GM19468 (cell line): ENCODE measurements around the gene SEL1L3.
"Not testable (repeated sequence)": the region's sequence is repeated elsewhere in the genome, so short reads cannot be mapped to it uniquely, and the experiment has no call there.

Source experiments
- ATAC-seq: cut with Tn5 transposase; IDR thresholded peaks from one replicate; pipeline ENCODE4 v1.9.1; 2021; ENCODE audit warnings: mild to moderate bottlenecking, moderate library complexity, moderate number of reproducible peaks; ENCODE audit not compliant: unreplicated experiment; ENCODE audit errors: extremely low read depth

Gene SEL1L3

GRCh38 chr4:25862411-25863346 is at the start of gene SEL1L3:
Gene SEL1L3, minus strand, starts transcription at chr4:25862988. Its CDS starts 152 bp downstream, at chr4:25862836.
- ATAC-seq, result peak; percentile 24

- ATAC-seq, result no peak
These were observed 48.6 kb upstream of the SEL1L3 start for GRCh38 chr4:25911356-25911755.

- no peak for ATAC-seq
These were observed 45.7 kb upstream of the SEL1L3 start for GRCh38 chr4:25908491-25908901.

- not testable (repeated sequence) for ATAC-seq
These were observed 43.3 kb upstream of the SEL1L3 start for GRCh38 chr4:25906113-25906512.

- no peak for ATAC-seq
These were observed 42.6 kb upstream of the SEL1L3 start for GRCh38 chr4:25905371-25905770.

- no peak for ATAC-seq
These were observed 41.9 kb upstream of the SEL1L3 start for GRCh38 chr4:25904748-25905082.

GRCh38 chr4:25903900-25904747 is 41.3 kb upstream of the SEL1L3 start:
- ATAC-seq, result peak; percentile 42

GRCh38 chr4:25901030-25901430 is 38.2 kb upstream of the SEL1L3 start:
- ATAC-seq, result no peak

GRCh38 chr4:25900310-25900709 is 37.5 kb upstream of the SEL1L3 start:
- ATAC-seq, result no peak

- ATAC-seq, result no peak
These were observed 34.2 kb upstream of the SEL1L3 start for GRCh38 chr4:25896776-25897539.

GRCh38 chr4:25892796-25893195 is 30.0 kb upstream of the SEL1L3 start:
- ATAC-seq, result no peak

- ATAC-seq, result no peak
These were observed 28.0 kb upstream of the SEL1L3 start for GRCh38 chr4:25890571-25891485.

GRCh38 chr4:25889589-25890503 is 27.1 kb upstream of the SEL1L3 start:
- no peak for ATAC-seq

- no peak for ATAC-seq
These were observed 26.0 kb upstream of the SEL1L3 start for GRCh38 chr4:25888781-25889180.

GRCh38 chr4:25884031-25884782 is 21.4 kb upstream of the SEL1L3 start:
- no peak for ATAC-seq

- no peak for ATAC-seq
These were observed 20.8 kb upstream of the SEL1L3 start for GRCh38 chr4:25883565-25883964.

GRCh38 chr4:25882226-25882625 is 19.4 kb upstream of the SEL1L3 start:
- no peak for ATAC-seq

- ATAC-seq, result no peak
These were observed 18.4 kb upstream of the SEL1L3 start for GRCh38 chr4:25881193-25881592.
